Measurements from ENCODE around the gene ANKRD33.

DNA sequence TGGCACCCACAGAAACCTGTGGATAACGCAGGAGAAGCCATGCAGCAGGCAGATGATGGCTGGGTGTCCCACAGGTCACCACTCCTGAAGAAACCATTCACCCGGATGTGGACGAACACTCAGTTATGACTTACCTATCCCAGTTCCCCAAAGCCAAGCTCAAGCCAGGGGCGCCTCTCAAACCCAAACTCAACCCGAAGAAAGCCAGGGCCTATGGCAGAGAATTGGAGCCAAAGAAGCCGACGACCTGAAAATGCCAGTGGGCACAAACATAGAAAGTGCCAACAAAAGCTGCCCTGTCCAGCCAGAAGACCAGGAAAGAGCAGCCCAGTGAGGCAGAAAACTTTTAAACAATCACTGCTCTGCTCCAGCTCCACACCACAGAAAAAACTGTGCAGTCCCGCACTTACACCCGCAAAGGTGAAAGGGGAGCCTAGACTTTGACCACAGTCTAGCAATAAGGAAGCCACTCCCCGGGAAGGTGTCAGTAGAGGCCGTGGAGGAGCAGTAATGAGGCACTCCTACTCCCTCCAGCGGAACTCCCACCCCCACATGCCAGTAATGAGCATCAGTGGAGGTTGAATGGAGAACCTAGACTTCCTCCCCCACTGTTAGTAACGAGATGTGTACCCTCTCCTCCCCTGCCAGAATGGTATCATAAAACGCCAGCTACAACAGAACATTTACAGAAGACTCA, 13.4 kb downstream of the ANKRD33 start:
- TF ChIP-seq, protein P1, sequence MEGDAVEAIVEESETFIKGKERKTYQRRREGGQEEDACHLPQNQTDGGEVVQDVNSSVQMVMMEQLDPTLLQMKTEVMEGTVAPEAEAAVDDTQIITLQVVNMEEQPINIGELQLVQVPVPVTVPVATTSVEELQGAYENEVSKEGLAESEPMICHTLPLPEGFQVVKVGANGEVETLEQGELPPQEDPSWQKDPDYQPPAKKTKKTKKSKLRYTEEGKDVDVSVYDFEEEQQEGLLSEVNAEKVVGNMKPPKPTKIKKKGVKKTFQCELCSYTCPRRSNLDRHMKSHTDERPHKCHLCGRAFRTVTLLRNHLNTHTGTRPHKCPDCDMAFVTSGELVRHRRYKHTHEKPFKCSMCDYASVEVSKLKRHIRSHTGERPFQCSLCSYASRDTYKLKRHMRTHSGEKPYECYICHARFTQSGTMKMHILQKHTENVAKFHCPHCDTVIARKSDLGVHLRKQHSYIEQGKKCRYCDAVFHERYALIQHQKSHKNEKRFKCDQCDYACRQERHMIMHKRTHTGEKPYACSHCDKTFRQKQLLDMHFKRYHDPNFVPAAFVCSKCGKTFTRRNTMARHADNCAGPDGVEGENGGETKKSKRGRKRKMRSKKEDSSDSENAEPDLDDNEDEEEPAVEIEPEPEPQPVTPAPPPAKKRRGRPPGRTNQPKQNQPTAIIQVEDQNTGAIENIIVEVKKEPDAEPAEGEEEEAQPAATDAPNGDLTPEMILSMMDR (conservative IDR thresholded peaks at IDR 0.05; ENCODE audit: low read depth, low read length) = no peak
- no peak for TF ChIP-seq EZH2 (IDR thresholded peaks at IDR 0.05; ENCODE audit: low read length, unreplicated experiment)
- no peak for TF ChIP-seq EZH2phosphoT487 (IDR thresholded peaks at IDR 0.05; ENCODE audit: borderline replicate concordance, low read length)
